Activated CD4-positive, alpha-beta T cell treated with anti-CD3 and anti-CD28 coated beads, Interleukin-10, Interleukin-2, amounts not matched to agents 100 ng/mL and 50 ng/mL, durations not matched to agents 16 hours and 8 hours (primary cell): ENCODE data around the gene HOMEZ.
"Not testable (repeated sequence)": the region's sequence is repeated elsewhere in the genome, so short reads cannot be mapped to it uniquely, and the experiment has no call there.

Source experiments
- DNase-seq: peaks from one replicate; pipeline ENCODE4 v3.0.0-alpha.2; 2020

HOMEZ gene

GRCh38 chr14:23307146-23307530 lies 21.2 kb upstream of the HOMEZ start:
- no peak for DNase-seq

DNA sequence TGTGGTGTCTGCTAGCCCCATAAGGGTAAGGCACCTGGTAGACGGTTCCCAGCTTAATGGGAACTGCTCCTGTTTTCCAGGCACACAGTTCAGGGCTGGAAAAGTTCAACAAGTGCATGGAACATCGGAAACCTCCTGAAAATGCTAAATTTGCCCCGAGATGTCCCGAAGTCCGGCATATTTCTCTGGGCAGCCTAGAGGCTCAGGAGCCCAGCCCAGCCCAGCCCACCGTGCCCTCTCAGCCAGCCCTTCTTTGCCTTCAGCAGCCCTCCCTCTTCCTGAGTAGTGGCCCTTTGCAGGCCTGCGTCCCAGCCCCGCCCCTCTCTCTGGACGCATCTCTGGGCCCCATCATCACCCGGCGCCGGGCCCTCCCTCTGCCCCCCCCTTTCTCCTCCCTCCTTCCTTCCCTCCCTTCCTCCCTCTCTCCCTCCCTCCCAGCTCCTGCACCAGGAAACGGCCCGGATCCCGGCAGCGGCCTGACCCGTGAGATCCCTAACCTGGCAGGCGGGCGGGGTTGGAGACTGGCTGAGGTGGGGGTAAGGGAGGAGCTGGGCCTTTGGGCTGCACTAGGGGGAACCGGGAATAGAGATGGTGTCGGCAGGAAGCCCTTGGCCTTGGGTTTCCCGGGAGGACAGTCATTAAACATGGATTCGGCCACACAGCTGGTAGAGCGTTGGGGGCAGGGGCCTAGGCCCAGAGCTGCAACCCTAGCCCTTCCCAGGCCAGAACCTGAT lies 20.6 kb upstream of the HOMEZ start, which contains the start of gene BCL2L2:
Gene BCL2L2 (plus strand): TSS at position 422 of the 734 bp plus-strand sequence. CDS start 935 bp downstream, outside the sequence.
- peak; percentile 31 for DNase-seq

DNA sequence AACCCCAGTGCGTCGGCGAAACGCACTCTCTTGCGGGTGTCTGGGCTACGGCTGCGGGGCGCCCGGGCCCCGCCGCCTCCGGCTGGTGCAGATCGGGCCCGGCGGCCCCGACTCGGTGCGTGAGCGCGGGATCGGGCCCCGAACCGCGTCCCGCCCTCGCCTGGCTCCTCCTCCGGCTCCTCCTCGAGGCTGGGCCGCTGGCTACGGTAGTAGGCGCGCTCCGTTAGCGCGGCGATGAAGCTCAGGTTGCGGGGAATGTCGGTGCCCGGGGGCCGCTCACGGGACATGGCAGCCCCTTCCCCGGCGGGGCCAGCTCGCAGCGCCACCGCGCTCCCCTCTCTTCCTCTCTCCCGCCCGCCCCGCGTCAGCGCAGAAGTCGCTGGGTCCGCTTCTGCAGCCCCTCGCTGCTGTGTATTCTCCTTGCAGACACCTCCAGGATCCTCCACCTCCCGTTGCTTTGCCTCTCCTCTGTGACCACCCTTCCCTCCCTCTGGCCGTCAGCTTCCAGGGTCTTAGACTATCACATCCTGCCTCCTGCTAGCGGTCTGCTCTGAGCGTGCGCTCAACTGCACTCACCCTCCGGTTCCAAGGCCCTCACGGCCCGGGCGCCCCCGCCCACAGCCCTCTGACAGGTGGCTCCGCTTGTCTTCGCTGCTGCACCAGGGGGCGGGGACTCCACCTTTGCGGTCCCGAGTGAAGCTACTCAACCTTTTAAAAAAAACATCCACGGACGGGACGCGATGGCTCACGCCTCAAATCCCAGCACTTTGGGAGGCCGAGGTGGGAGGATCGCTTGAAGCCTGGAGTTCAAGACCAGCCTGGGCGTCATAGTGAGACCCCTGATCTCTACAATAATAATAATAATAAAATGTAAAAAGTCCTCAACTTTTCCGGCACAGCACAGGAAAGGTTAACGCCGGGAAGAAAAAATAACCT lies 16.6 kb upstream of the HOMEZ start, which contains the start of gene PPP1R3E:
Gene PPP1R3E (minus strand): TSS at position 570 of the 936 bp plus-strand sequence. CDS start 283 bp downstream, at position 287.
- peak; percentile 88 for DNase-seq

GRCh38 chr14:23301969-23302289 lies 16.0 kb upstream of the HOMEZ start:
- no peak for DNase-seq

GRCh38 chr14:23301288-23301968 lies 15.5 kb upstream of the HOMEZ start:
- peak; percentile 99 for DNase-seq

DNA sequence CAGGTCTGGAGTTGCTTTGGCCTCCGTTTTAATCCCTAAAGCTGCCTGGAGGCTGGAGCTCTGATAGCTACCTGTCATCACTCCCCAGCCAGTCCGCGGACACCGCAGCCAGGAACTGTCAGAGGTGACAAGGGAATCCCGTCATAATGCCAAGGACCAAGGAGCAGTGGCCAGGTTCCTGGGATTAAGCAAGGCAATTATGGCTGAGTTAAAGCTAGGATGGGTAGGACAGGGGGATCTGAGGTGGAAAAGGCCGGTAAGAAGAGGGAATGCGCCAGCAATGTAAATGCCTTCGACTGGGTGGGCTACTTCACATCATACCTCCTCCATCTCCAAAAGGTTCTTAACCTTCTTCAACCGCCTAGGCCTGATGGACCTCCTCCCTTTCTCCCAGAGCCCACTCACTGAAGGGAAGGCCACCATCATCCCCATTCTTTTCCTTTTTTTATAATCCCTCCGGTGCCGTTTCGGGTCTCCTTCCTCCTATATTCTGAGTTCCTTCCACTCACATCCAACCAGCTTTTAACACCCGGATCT lies 14.8 kb upstream of the HOMEZ start:
- DNase-seq, result peak; percentile 17

DNA sequence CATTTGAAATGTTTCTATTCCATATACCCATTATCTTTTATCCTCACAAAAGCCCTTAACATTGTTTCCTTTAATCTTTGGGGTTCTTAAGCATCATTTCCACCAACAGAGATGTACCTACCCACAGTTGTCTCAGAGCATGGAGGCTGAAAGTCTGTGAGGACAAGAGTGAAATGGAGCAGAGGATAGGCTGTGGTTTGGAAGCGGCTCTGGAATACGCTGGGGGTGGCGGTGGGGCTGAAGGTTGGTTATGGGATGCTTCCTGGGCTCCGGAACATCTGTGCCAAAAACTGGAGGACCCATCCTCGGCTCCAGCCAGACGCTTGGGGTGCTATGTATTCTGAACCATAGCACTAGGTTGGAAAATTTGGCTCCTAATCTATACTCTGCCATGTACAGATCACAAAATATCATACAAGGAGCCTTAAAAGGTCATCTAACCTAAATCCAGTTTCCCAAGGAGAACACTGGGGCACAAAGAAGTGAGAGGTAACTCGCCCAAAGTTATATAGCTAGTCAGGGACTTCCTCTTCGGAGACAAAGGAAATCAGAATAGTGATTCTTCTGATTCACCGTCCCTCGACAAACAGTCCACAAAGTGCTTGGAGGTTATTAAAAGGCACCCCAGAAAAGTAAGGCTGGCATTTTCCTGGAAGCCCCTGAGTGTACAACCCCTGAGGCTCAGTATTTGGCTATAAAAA lies 14.2 kb upstream of the HOMEZ start:
- DNase-seq, result peak; percentile 11

DNA sequence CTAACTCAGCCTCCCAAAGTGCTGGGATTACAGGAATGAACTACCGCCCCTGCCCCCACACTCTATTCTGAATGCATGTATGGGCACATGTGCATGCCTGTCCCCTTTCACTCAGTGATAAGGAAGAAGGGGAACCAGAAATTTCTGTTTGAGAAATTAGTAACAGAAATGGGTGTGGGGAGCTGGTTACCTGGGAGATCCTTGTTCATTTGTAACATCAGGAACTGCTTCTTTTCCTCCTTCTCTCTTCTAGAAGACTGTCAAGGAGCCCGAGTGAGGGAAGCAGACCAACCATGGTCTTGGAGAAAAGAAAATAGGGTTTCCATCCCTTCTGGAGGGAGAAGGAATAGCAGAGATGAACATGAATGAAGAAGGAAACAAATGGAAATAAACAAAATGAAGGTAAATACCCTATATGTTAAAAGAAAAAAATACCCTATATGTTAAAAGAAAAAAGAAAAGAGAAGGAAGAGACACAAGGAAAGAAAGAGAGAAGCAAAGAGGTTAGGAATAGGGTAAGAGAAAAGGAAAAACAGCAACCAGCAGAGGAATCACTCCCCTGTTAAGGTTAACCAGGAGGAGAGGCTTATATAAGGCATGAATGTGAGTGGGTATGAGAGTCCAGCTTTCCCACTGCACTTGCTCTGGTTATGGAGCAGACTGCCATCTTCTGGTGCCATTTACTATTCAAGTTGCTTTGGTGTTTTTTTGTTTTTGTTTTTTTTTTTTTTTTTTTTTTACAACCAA lies 13.5 kb upstream of the HOMEZ start:
- peak; percentile 41 for DNase-seq

DNA sequence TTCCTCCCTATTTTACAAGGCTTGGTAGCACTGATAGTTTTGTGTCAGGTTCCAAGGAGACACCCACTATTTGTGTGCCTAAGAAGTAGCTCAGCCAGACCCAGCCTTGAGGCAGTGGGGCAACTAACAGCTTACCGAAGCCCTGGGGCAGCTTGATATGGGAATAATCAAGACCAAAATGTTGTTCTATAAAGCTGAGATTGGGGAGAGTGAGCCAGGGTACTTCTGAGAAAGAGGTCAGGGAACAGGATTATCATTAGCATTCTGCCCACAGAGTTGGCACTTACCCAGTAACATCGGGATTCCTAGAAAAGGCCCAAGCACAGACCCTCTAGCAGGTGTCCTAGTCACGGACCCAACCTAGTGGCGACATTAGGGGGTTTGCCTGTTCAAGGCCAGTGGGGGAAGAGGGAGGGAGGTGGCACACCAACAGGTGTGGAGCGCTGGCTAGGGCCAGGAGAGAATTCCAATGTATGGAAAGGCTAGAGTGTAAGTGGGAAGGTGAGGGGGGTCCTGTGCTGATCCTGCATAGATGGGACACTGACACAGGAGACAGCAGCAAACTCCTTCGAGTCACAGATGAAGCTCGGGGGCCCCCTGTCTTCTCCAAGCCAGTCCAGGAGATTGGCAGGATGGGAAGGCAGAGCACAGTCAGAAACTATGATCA lies 11.8 kb upstream of the HOMEZ start:
- DNase-seq, result no peak

- DNase-seq, result no peak
Observed at GRCh38 chr14:23297096-23297495, 11.2 kb upstream of the HOMEZ start.

DNA sequence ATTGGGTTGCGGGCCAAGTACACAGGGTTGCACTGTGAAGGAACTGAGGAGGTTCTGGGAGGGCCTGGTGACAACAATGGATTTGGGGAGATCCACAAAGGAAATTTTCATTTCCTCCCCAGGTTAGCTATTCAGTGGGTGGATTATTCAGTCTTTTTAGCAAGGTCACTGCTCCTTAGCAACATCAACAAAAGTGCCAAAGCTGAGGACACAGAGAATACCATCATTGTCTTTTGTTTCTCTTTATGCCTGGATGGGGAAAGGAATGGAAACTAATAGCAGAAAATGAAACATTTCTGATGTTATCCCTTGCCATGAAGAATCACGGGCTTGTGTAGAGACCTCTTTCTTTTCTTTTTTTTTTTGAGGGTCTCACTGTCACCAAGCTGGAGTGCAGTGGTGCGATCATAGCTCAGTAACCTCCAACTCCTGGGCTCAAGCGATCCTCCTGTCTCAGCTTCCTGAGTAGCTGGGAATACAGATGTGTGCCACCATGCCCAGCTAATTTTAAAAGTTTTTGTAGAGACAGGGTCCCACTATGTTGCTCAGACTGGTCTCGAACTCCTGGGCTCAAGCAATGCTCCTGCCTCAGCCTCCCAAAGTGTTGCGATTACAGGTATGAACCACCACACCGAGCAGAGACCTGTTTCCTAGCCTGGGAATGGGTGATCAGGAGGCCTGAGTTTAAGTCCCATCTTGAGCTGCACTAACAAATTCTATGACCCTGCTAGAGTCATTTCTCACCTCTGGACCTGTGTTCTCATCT lies 10.3 kb upstream of the HOMEZ start:
- DNase-seq, result no peak

- DNase-seq, result peak; percentile 63
Observed at GRCh38 chr14:23294734-23295561, 9.0 kb upstream of the HOMEZ start.

DNA sequence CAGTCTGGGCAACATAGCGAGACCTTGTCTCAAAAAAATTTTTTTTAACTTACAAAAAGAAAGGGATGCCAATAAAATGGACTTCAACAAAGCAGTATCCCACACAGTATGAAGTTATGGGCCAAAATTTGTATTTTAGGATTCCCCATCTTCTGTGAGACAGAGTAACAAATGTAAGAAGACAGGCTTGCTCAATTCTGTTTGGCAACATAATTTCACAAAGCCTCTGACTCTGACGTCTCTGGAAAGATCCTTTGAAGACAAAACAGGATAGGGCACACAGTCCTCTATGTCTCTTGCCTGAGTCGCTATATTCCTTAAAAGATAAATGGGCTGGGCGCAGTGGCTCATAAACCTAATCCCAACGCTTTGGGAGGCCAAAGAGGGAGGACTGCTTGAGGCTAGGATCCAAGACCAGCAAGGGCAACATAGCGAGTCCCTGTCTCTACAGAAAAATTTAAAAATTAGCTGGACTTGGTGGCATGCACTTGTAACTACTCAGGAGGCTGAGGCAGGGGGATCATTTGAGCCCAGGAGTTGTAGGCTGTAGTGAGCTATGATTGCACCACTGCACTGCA lies 1.1 kb upstream of the HOMEZ start:
- DNase-seq, result no peak

- no peak for DNase-seq
Observed at GRCh38 chr14:23285530-23286019, 357 bp downstream of the HOMEZ start.

- DNase-seq, result peak; percentile 53
Observed at GRCh38 chr14:23284654-23285529, 1.0 kb downstream of the HOMEZ start.

GRCh38 chr14:23281247-23281646 lies 4.7 kb downstream of the HOMEZ start:
- DNase-seq, result no peak

DNA sequence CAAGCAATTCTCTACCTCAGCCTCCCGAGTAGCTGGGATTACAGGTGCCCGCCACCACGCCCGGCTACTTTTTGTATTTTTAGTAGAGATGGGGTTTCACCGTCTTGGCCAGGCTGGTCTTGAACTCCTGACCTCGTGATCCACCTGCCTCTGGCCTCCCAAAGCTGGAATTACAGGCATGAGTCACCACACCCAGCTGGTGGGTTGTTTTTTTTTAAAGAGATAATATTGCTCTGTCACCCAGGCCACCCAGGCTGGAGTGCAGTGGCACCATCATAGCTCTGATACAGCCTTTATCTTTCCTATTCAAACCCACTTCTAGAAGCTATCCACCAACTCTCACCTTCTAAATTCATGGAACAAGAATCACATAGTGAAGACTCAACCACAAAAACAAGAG lies 8.0 kb downstream of the HOMEZ start:
- not testable (repeated sequence) for DNase-seq

DNA sequence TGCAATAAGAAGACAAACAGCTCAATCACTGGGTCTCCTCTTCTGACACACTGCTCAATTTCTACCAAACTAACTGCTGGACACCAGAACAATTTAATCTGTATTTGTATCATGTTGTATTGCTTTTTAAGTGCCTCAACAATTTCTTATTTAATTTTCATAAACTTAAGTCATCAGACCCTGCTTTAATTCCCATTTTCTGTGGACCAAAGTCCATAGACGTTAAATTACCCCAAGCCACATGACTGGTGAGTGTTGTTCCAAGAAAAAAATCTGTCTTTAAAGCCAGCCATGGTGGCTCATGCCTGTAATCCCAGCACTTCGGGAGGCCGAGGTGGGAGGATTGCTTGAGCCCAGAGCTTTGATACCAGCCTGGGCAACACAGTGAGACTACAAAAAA lies 8.7 kb downstream of the HOMEZ start:
- no peak for DNase-seq
